ENCODE measurements around the gene PIK3R1.

GRCh38 chr5:68225188-68225910 lies 9.8 kb downstream of the PIK3R1 start:
- TF ChIP-seq, protein P1, sequence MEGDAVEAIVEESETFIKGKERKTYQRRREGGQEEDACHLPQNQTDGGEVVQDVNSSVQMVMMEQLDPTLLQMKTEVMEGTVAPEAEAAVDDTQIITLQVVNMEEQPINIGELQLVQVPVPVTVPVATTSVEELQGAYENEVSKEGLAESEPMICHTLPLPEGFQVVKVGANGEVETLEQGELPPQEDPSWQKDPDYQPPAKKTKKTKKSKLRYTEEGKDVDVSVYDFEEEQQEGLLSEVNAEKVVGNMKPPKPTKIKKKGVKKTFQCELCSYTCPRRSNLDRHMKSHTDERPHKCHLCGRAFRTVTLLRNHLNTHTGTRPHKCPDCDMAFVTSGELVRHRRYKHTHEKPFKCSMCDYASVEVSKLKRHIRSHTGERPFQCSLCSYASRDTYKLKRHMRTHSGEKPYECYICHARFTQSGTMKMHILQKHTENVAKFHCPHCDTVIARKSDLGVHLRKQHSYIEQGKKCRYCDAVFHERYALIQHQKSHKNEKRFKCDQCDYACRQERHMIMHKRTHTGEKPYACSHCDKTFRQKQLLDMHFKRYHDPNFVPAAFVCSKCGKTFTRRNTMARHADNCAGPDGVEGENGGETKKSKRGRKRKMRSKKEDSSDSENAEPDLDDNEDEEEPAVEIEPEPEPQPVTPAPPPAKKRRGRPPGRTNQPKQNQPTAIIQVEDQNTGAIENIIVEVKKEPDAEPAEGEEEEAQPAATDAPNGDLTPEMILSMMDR (conservative IDR thresholded peaks at IDR 0.05; ENCODE audit: low read depth, low read length), result no peak
- TF ChIP-seq MXI1 (IDR thresholded peaks at IDR 0.05; ENCODE audit: borderline replicate concordance, low read depth, low read length), result no peak
- TF ChIP-seq CEBPB (IDR thresholded peaks at IDR 0.05; ENCODE audit: low read depth, low read length), result peak; percentile 84
